Measurements from ENCODE around the gene CAMK1D.
A peak's percentile ranks its signal among the peaks of the same experiment; 100 is the strongest.

Gene CAMK1D

GRCh38 chr10:12841826-12842225, 492.5 kb downstream of the CAMK1D start:
- no peak overlapping the region for H3K27ac ChIP-seq
- intact Hi-C loops (cut with DNase I; ENCODE audit: low total_unique reads) = no loop called here
- no peak for DNase-seq
- no peaks in the 10 kb centered on the region for H3K9me3 ChIP-seq
- H3K4me3 ChIP-seq = no peak overlapping the region
- H3K4me1 ChIP-seq = peaks cover 0 to 41% (median 19%) of the 10 kb centered on the region in 4 donors
- TF ChIP-seq CTCF (IDR thresholded peaks at IDR 0.05) = no peak
- no peaks in the 10 kb centered on the region for H3K27me3 ChIP-seq
- H3K36me3 ChIP-seq = no peaks in the 10 kb centered on the region

- no peaks in the 10 kb centered on the region for H3K9me3 ChIP-seq
- H3K27me3 ChIP-seq = no peaks in the 10 kb centered on the region
- intact Hi-C loops (cut with DNase I; ENCODE audit: low total_unique reads) = no loop called here
- H3K4me3 ChIP-seq = no peak overlapping the region
- H3K36me3 ChIP-seq = no peaks in the 10 kb centered on the region
- DNase-seq = no peak
- H3K4me1 ChIP-seq = peaks cover 0 to 46% (median 19%) of the 10 kb centered on the region in 4 donors
- H3K27ac ChIP-seq = no peak overlapping the region
- TF ChIP-seq CTCF (IDR thresholded peaks at IDR 0.05) = no peak
These were observed 493.0 kb downstream of the CAMK1D start for GRCh38 chr10:12842310-12842709.

- no peak overlapping the region for H3K4me3 ChIP-seq
- H3K9me3 ChIP-seq = no peaks in the 10 kb centered on the region
- peaks cover 0 to 46% (median 20%) of the 10 kb centered on the region in 4 donors for H3K4me1 ChIP-seq
- no peak for TF ChIP-seq CTCF (IDR thresholded peaks at IDR 0.05)
- no peak for DNase-seq
- no peak overlapping the region for H3K27ac ChIP-seq
- no peaks in the 10 kb centered on the region for H3K36me3 ChIP-seq
- intact Hi-C loops (cut with DNase I; ENCODE audit: low total_unique reads) = no loop called here
- H3K27me3 ChIP-seq = no peaks in the 10 kb centered on the region
These were observed 494.1 kb downstream of the CAMK1D start for GRCh38 chr10:12843296-12843945.

GRCh38 chr10:12844811-12845483, 495.6 kb downstream of the CAMK1D start:
- H3K9me3 ChIP-seq = no peaks in the 10 kb centered on the region
- DNase-seq = peak in 1 of 2 donors; percentile 71
- no peaks in the 10 kb centered on the region for H3K27me3 ChIP-seq
- peak overlapping the region in 1 of 2 donors; percentile 27 for H3K4me3 ChIP-seq
- H3K27ac ChIP-seq = peak overlapping the region; percentile 61 to 70
- intact Hi-C loops (cut with DNase I; ENCODE audit: low total_unique reads) = no loop called here
- no peak for TF ChIP-seq CTCF (IDR thresholded peaks at IDR 0.05)
- H3K36me3 ChIP-seq = no peaks in the 10 kb centered on the region
- peaks cover 0 to 52% (median 26%) of the 10 kb centered on the region in 4 donors for H3K4me1 ChIP-seq

GRCh38 chr10:12846718-12847117, 497.4 kb downstream of the CAMK1D start:
- H3K4me3 ChIP-seq = no peak overlapping the region
- peak overlapping the region in 1 of 2 donors; percentile 11 for H3K27ac ChIP-seq
- peaks cover 0 to 46% (median 25%) of the 10 kb centered on the region in 4 donors for H3K4me1 ChIP-seq
- no peak for TF ChIP-seq CTCF (IDR thresholded peaks at IDR 0.05)
- no peaks in the 10 kb centered on the region for H3K9me3 ChIP-seq
- no peaks in the 10 kb centered on the region for H3K27me3 ChIP-seq
- peak; percentile 69 to 72 for DNase-seq
- intact Hi-C loops (cut with DNase I; ENCODE audit: low total_unique reads) = no loop called here
- H3K36me3 ChIP-seq = no peaks in the 10 kb centered on the region
